T1000 (cell line): ENCODE results near the gene UBAP1.
"Not testable (repeated sequence)": the region's sequence is repeated elsewhere in the genome, so short reads cannot be mapped to it uniquely, and the experiment has no call there.

ENCODE experiments used
- DNase-seq: peaks from one replicate; lab custom pipeline; 2025; ENCODE audit warnings: mixed read lengths; lab: John Stamatoyannopoulos, UW

UBAP1 gene

GRCh38 chr9:34262971-34263370 lies 84.1 kb downstream of the UBAP1 start:
- no peak for DNase-seq

GRCh38 chr9:34267660-34268059 lies 88.8 kb downstream of the UBAP1 start:
- DNase-seq: no peak

- DNase-seq: no peak
Observed at GRCh38 chr9:34271265-34272006, 92.6 kb downstream of the UBAP1 start.

- DNase-seq: no peak
Observed at GRCh38 chr9:34272101-34272541, 93.3 kb downstream of the UBAP1 start.

- DNase-seq: not testable (repeated sequence)
Observed at GRCh38 chr9:34273588-34273987, 94.7 kb downstream of the UBAP1 start.

GRCh38 chr9:34275811-34276210 lies 97.0 kb downstream of the UBAP1 start:
- DNase-seq: no peak

- DNase-seq: no peak
Observed at GRCh38 chr9:34276772-34277171, 97.9 kb downstream of the UBAP1 start.

- DNase-seq: no peak
Observed at GRCh38 chr9:34279411-34279810, 100.6 kb downstream of the UBAP1 start.

GRCh38 chr9:34282096-34282495 lies 103.3 kb downstream of the UBAP1 start:
- no peak for DNase-seq

GRCh38 chr9:34289159-34289558 lies 110.3 kb downstream of the UBAP1 start:
- DNase-seq: no peak

GRCh38 chr9:34291023-34291422 lies 112.2 kb downstream of the UBAP1 start:
- DNase-seq: no peak

GRCh38 chr9:34291423-34291822 lies 112.6 kb downstream of the UBAP1 start:
- no peak for DNase-seq

- DNase-seq: no peak
Observed at GRCh38 chr9:34292552-34292951, 113.7 kb downstream of the UBAP1 start.

- DNase-seq: not testable (repeated sequence)
Observed at GRCh38 chr9:34301064-34301463, 122.2 kb downstream of the UBAP1 start.
